Neural cell (in vitro differentiated cells): Measurements from ENCODE around the gene HAAO. TPM values are rescaled to one million over a fixed set of nuclear protein-coding genes. Genes with fewer than 3 reads are reported as not detected.

Experiments
- H2AFZ ChIP-seq: fragments of 200-600, 300-800 bp; sonication (generic), shearing (Covaris generic); 2 replicates; pipeline ENCODE4 v1.6.0; 2014; ENCODE audit warnings: low read depth, mild to moderate bottlenecking, antibody characterized with exemption, low read length, moderate library complexity
- H3F3A ChIP-seq: fragments of 200-600 bp; shearing (Covaris generic); 2 replicates; pipeline ENCODE4 v1.6.1; 2016; ENCODE audit warnings: mild to moderate bottlenecking, moderate library complexity, mixed read lengths, antibody characterized with exemption, low read length; ENCODE audit not compliant: insufficient read depth, poor library complexity, severe bottlenecking
- H3K27ac ChIP-seq: fragments of 200-600, 300-800 bp; sonication (generic), shearing (Covaris generic); 2 replicates; pipeline ENCODE4 v1.5.1; 2014; ENCODE audit warnings: mild to moderate bottlenecking, low read length, moderate library complexity
- H3K27me3 ChIP-seq: fragments of 300-800, 200-600 bp; sonication (generic), shearing (Covaris generic); 2 replicates; pipeline ENCODE4 v1.6.0; 2014; ENCODE audit warnings: mild to moderate bottlenecking, low read depth, low read length, moderate library complexity; ENCODE audit not compliant: insufficient read depth
- H3K36me3 ChIP-seq: fragments of 300-800, 200-600 bp; sonication (generic), shearing (Covaris generic); 2 replicates; pipeline ENCODE4 v1.5.1; 2014; ENCODE audit warnings: mild to moderate bottlenecking, antibody characterized with exemption, low read length, moderate library complexity; ENCODE audit not compliant: insufficient read depth
- H3K4me2 ChIP-seq: fragments of 300-800, 200-600 bp; sonication (generic), shearing (Covaris generic); 2 replicates; pipeline ENCODE4 v1.6.0; 2014; ENCODE audit warnings: mild to moderate bottlenecking, low read length
- H3K4me3 ChIP-seq: fragments of 300-800, 200-600 bp; sonication (generic), shearing (Covaris generic); 2 replicates; pipeline ENCODE4 v1.5.1; 2014; ENCODE audit warnings: mild to moderate bottlenecking, low read length, moderate library complexity
- H3K79me2 ChIP-seq: fragments of 200-600 bp; shearing (Covaris generic); replicated peaks from 2 replicates; pipeline ENCODE4 v1.6.0; 2014; ENCODE audit warnings: mild to moderate bottlenecking, low read length, moderate library complexity; ENCODE audit not compliant: insufficient read depth
- H3K9ac ChIP-seq: fragments of 300-800, 200-600 bp; sonication (generic), shearing (Covaris generic); 2 replicates; pipeline ENCODE4 v1.6.1; 2016; ENCODE audit warnings: mild to moderate bottlenecking, low read length, mixed read lengths
- H3K9me2 ChIP-seq: fragments of 200-600 bp; shearing (Covaris generic); 2 replicates; pipeline ENCODE4 v1.6.1; 2016; ENCODE audit warnings: mild to moderate bottlenecking, low read length, mixed read lengths; ENCODE audit not compliant: insufficient read depth
- H3K9me3 ChIP-seq: fragments of 200-600, 300-800 bp; sonication (generic), shearing (Covaris generic); 2 replicates; pipeline ENCODE4 v1.6.1; 2016; ENCODE audit warnings: mild to moderate bottlenecking, mixed run types, low read length, moderate library complexity, mixed read lengths
- H4K20me1 ChIP-seq: fragments of 200-600 bp; shearing (Covaris generic); 2 replicates; pipeline ENCODE4 v1.6.1; 2016; ENCODE audit warnings: mild to moderate bottlenecking, mixed run types; ENCODE audit not compliant: insufficient read depth
- CTCF ChIP-seq: fragments of 450-650 bp; IDR thresholded peaks from 2 replicates; pipeline ENCODE4 v1.5.1; 2014; ENCODE audit warnings: antibody characterized with exemption, mild to moderate bottlenecking, moderate library complexity; ENCODE audit not compliant: poor library complexity, severe bottlenecking
- EP300 ChIP-seq: fragments of 450-650 bp; conservative IDR thresholded peaks from 2 replicates; pipeline ENCODE4 v1.6.1; 2014; ENCODE audit warnings: antibody characterized with exemption, mild to moderate bottlenecking, moderate library complexity; ENCODE audit not compliant: poor library complexity, severe bottlenecking
- EZH2 ChIP-seq: fragments of 200-600, 300-800 bp; shearing (Covaris generic), sonication (generic); IDR thresholded peaks from 2 replicates; pipeline ENCODE4 v1.6.1; 2014; ENCODE audit warnings: antibody characterized with exemption, low read length, borderline replicate concordance, mild to moderate bottlenecking; ENCODE audit not compliant: insufficient read depth, poor library complexity, severe bottlenecking
- MXI1 ChIP-seq: fragments of 450-650 bp; conservative IDR thresholded peaks from 2 replicates; pipeline ENCODE4 v1.6.1; 2014; ENCODE audit warnings: antibody characterized with exemption, mild to moderate bottlenecking; ENCODE audit not compliant: poor library complexity, severe bottlenecking
- POLR2AphosphoS5 ChIP-seq: IDR thresholded peaks from 2 replicates; pipeline ENCODE4 v1.6.1; 2012
- RAD21 ChIP-seq: fragments of 450-650 bp; conservative IDR thresholded peaks from 2 replicates; pipeline ENCODE4 v1.6.1; 2014; ENCODE audit warnings: antibody characterized with exemption, mild to moderate bottlenecking, moderate library complexity
- REST ChIP-seq: IDR thresholded peaks from 2 replicates; pipeline ENCODE4 v1.6.1; 2012; ENCODE audit warnings: borderline replicate concordance
- SMC3 ChIP-seq: fragments of 450-650 bp; conservative IDR thresholded peaks from 2 replicates; pipeline ENCODE4 v1.6.1; 2014; ENCODE audit warnings: antibody characterized with exemption, mild to moderate bottlenecking, moderate library complexity; ENCODE audit not compliant: poor library complexity
- TAF1 ChIP-seq: IDR thresholded peaks from 2 replicates; pipeline ENCODE4 v1.6.1; 2012; ENCODE audit warnings: low read depth
- polyA plus RNA-seq: library from polyadenylated mRNA; depleted of rRNA; stranded (reverse); fragments of >200 nt; gene quantifications from 2 replicates; pipeline ENCODE4 v1.2.3, GENCODE V29; 2014

The HAAO gene
- polyA plus RNA-seq, 1 donor from 2014 or later: not detected

- no peaks in the 10 kb centered on the region for H3K79me2 ChIP-seq
Observed at GRCh38 chr2:42791606-42792005, 777 bp downstream of the HAAO start.

GRCh38 chr2:42789751-42790150 is 2.6 kb downstream of the HAAO start:
- H2AFZ ChIP-seq: no peak overlapping the region
- H3K9me2 ChIP-seq: no peaks in the 10 kb centered on the region
- peaks cover 32% of the 10 kb centered on the region for H3K27me3 ChIP-seq
- no peak overlapping the region for H3K4me2 ChIP-seq
- H3K36me3 ChIP-seq: no peaks in the 10 kb centered on the region
- TF ChIP-seq REST (no peak), EZH2 (no peak), TAF1 (no peak), POLR2AphosphoS5 (no peak), EP300 (no peak), CTCF (no peak), MXI1 (no peak), RAD21 (no peak), SMC3 (no peak)
- no peaks in the 10 kb centered on the region for H3K9me3 ChIP-seq
- H3K79me2 ChIP-seq: no peaks in the 10 kb centered on the region
- no peak overlapping the region for H3K27ac ChIP-seq
- no peaks in the 10 kb centered on the region for H3F3A ChIP-seq
- H3K4me3 ChIP-seq: no peak overlapping the region
- no peaks in the 10 kb centered on the region for H4K20me1 ChIP-seq
- H3K9ac ChIP-seq: no peak overlapping the region

More at GRCh38 chr2:42791606-42792005, 777 bp downstream of the HAAO start:
- no peaks in the 10 kb centered on the region for H3K9me3 ChIP-seq
- H3K27me3 ChIP-seq: peaks cover 32% of the 10 kb centered on the region
- H3K27ac ChIP-seq: no peak overlapping the region
- no peaks in the 10 kb centered on the region for H3K9me2 ChIP-seq
- TF ChIP-seq EP300 (no peak), SMC3 (no peak), MXI1 (no peak), RAD21 (no peak), REST (no peak), EZH2 (no peak)
- H3K4me2 ChIP-seq: no peak overlapping the region
- no peak overlapping the region for H2AFZ ChIP-seq
- no peaks in the 10 kb centered on the region for H4K20me1 ChIP-seq
- H3K4me3 ChIP-seq: no peak overlapping the region
- no peak overlapping the region for H3K9ac ChIP-seq
- H3F3A ChIP-seq: no peaks in the 10 kb centered on the region
- H3K36me3 ChIP-seq: no peaks in the 10 kb centered on the region
